WTC11 (cell line): ENCODE results near the gene SLC25A22. TPM values are rescaled to one million over a fixed set of nuclear protein-coding genes. Genes with fewer than 3 reads are reported as not detected.

ENCODE experiments used
- ATAC-seq: fragments of 200-7000 bp; cut with Tn5 transposase; 2 replicates; pipeline ENCODE4 v1.10.0; 2021; ENCODE audit warnings: mild to moderate bottlenecking, moderate library complexity
- CTCF ChIA-PET: fragments of 300-600 bp; sonication (Branson Sonifier 250); formaldehyde crosslinking; loops from one replicate; lab custom pipeline; 2021; ENCODE audit warnings: antibody characterized with exemption; lab: Charles Lee
- POLR2A ChIA-PET: fragments of 350-600 bp; sonication (Branson Sonifier 250); formaldehyde crosslinking; loops from one replicate; lab custom pipeline; 2021; ENCODE audit warnings: antibody characterized with exemption; lab: Charles Lee
- DNase-seq: peaks from one replicate; pipeline ENCODE4 v3.0.0; 2021; ENCODE audit warnings: low spot score
- H3K27ac Mint-ChIP-seq: 2 replicates; pipeline ENCODE4 v1.8.0; 2021; ENCODE audit warnings: mixed read lengths
- H3K27me3 Mint-ChIP-seq: 2 replicates; pipeline ENCODE4 v1.8.0; 2021; ENCODE audit warnings: low read depth, mild to moderate bottlenecking, moderate library complexity, mixed read lengths
- H3K36me3 Mint-ChIP-seq: 2 replicates; pipeline ENCODE4 v1.8.0; 2021; ENCODE audit warnings: mixed read lengths
- H3K4me1 Mint-ChIP-seq: 2 replicates; pipeline ENCODE4 v1.8.0; 2022; ENCODE audit warnings: mixed read lengths
- H3K4me3 Mint-ChIP-seq: 2 replicates; pipeline ENCODE4 v1.8.0; 2021; ENCODE audit warnings: mild to moderate bottlenecking, moderate library complexity, mixed read lengths
- H3K9me3 Mint-ChIP-seq: 2 replicates; pipeline ENCODE4 v1.8.0; 2021; ENCODE audit warnings: mixed read lengths
- ATF1 ChIP-seq: sonication (generic); formaldehyde crosslinking; IDR thresholded peaks from 2 replicates; pipeline ENCODE4 v1.8.1; 2023; ENCODE audit warnings: mild to moderate bottlenecking, moderate library complexity, missing genetic modification reagents
- E2F5 ChIP-seq: sonication (generic); formaldehyde crosslinking; IDR thresholded peaks from 2 replicates; pipeline ENCODE4 v1.8.1; 2022; ENCODE audit warnings: mild to moderate bottlenecking, moderate library complexity, missing genetic modification reagents
- MAX ChIP-seq: sonication (generic); formaldehyde crosslinking; IDR thresholded peaks from 2 replicates; pipeline ENCODE4 v1.8.0; 2022; ENCODE audit warnings: mild to moderate bottlenecking, missing genetic modification reagents
- MLX ChIP-seq: sonication (generic); formaldehyde crosslinking; IDR thresholded peaks from 2 replicates; pipeline ENCODE4 v1.8.1; 2023; ENCODE audit warnings: mild to moderate bottlenecking, missing genetic modification reagents, moderate library complexity
- MYBL2 ChIP-seq: sonication (generic); formaldehyde crosslinking; IDR thresholded peaks from 2 replicates; pipeline ENCODE4 v1.8.1; 2023; ENCODE audit warnings: mild to moderate bottlenecking, moderate library complexity, missing genetic modification reagents
- PRRX2 ChIP-seq: fragments of 250-450 bp; sonication (Bioruptor Pico); IDR thresholded peaks from 2 replicates; pipeline ENCODE4 v1.8.0; 2021; ENCODE audit warnings: mild to moderate bottlenecking
- ZBTB43 ChIP-seq: sonication (generic); formaldehyde crosslinking; IDR thresholded peaks from 2 replicates; pipeline ENCODE4 v1.8.1; 2023; ENCODE audit warnings: mild to moderate bottlenecking, missing genetic modification reagents
- ZNF423 ChIP-seq: fragments of 250-450 bp; sonication (Bioruptor Pico); IDR thresholded peaks from 2 replicates; pipeline ENCODE4 v2.1.2; 2022; ENCODE audit warnings: mild to moderate bottlenecking, moderate library complexity
- ZNF532 ChIP-seq: fragments of 250-450 bp; sonication (Bioruptor Pico); IDR thresholded peaks from 2 replicates; pipeline ENCODE4 v1.9.0; 2021; ENCODE audit warnings: mild to moderate bottlenecking, borderline replicate concordance
- total RNA-seq: library from RNA; stranded (reverse); gene quantifications from 3 replicates; pipeline ENCODE4 v1.2.3, GENCODE V29; 2021
- TF ChIP-seq, protein P1 (sequence below): sonication (generic); formaldehyde crosslinking; conservative IDR thresholded peaks from 2 replicates; pipeline ENCODE4 v1.8.1; 2023; ENCODE audit warnings: mild to moderate bottlenecking, low read depth, missing genetic modification reagents, moderate library complexity
- TF ChIP-seq, protein P2 (sequence below): sonication (generic); formaldehyde crosslinking; IDR thresholded peaks from 2 replicates; pipeline ENCODE4 v1.8.1; 2022; ENCODE audit warnings: missing genetic modification reagents, borderline replicate concordance

SLC25A22 gene
- total RNA-seq, 1 experiment from 2014 or later: 44.8 TPM

- TF ChIP-seq ZNF532 (no peak), MAX (CRISPR knock-in tag) (peak; percentile 55; the same call in 1 of the 2 replicates), ZNF423 (CRISPR knock-in tag) (peak; percentile 58; the same call in 1 of the 2 replicates), ZBTB43 (CRISPR knock-in tag) (no peak)
- TF ChIP-seq, all 79 proteins: peak for 8
Measured at GRCh38 chr11:776561-777287, 21.4 kb downstream of the SLC25A22 start (continued).

DNA sequence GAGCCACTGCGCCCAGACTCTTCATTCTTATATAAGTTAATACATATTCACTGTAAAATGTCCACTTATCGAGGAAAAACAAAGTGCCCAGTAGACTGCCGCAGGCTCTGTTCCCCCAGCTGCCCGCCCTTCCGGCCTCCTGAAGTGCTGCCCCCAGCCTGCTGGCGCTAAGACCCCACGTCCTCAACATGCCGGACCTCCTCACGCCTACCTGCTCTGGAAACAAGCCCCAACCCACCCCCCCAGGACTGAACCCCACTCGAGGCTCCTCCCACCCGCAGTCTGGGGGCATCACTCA is 21.9 kb downstream of the SLC25A22 start:
- H3K27ac Mint-ChIP-seq: peak overlapping the region; percentile 83
- POLR2A ChIA-PET: interaction anchor here (1.2 to 2.3 kb wide), 4 partner anchors 12 to 211 kb away, joined by 3 to 10 read pairs (median 4); no protein-coding TSS in a partner anchor

More for the DNA sequence above, 21.9 kb downstream of the SLC25A22 start:
- H3K9me3 Mint-ChIP-seq: no peaks in the 10 kb centered on the region
- no peaks in the 10 kb centered on the region for H3K27me3 Mint-ChIP-seq
- no peak for TF ChIP-seq MAX (CRISPR knock-in tag)
- no peak for TF ChIP-seq ATF1 (CRISPR knock-in tag)
- TF ChIP-seq, protein P1, sequence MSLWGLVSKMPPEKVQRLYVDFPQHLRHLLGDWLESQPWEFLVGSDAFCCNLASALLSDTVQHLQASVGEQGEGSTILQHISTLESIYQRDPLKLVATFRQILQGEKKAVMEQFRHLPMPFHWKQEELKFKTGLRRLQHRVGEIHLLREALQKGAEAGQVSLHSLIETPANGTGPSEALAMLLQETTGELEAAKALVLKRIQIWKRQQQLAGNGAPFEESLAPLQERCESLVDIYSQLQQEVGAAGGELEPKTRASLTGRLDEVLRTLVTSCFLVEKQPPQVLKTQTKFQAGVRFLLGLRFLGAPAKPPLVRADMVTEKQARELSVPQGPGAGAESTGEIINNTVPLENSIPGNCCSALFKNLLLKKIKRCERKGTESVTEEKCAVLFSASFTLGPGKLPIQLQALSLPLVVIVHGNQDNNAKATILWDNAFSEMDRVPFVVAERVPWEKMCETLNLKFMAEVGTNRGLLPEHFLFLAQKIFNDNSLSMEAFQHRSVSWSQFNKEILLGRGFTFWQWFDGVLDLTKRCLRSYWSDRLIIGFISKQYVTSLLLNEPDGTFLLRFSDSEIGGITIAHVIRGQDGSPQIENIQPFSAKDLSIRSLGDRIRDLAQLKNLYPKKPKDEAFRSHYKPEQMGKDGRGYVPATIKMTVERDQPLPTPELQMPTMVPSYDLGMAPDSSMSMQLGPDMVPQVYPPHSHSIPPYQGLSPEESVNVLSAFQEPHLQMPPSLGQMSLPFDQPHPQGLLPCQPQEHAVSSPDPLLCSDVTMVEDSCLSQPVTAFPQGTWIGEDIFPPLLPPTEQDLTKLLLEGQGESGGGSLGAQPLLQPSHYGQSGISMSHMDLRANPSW: no peak
- no peak for TF ChIP-seq MYBL2 (CRISPR knock-in tag)
- TF ChIP-seq, protein P2, sequence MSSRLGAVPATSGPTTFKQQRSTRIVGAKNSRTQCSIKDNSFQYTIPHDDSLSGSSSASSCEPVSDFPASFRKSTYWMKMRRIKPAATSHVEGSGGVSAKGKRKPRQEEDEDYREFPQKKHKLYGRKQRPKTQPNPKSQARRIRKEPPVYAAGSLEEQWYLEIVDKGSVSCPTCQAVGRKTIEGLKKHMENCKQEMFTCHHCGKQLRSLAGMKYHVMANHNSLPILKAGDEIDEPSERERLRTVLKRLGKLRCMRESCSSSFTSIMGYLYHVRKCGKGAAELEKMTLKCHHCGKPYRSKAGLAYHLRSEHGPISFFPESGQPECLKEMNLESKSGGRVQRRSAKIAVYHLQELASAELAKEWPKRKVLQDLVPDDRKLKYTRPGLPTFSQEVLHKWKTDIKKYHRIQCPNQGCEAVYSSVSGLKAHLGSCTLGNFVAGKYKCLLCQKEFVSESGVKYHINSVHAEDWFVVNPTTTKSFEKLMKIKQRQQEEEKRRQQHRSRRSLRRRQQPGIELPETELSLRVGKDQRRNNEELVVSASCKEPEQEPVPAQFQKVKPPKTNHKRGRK (CRISPR knock-in tag): no peak
- TF ChIP-seq E2F5 (CRISPR knock-in tag): no peak
- TF ChIP-seq PRRX2 (CRISPR knock-in tag): no peak
- TF ChIP-seq MLX (CRISPR knock-in tag): no peak
- TF ChIP-seq, all 79 proteins: peak for 0
- DNase-seq: no peak
- peak overlapping the region; percentile 88 for H3K4me3 Mint-ChIP-seq
- H3K36me3 Mint-ChIP-seq: peaks cover 9% of the 10 kb centered on the region; the same call in 1 of the 2 replicates
- peaks cover 19% of the 10 kb centered on the region for H3K4me1 Mint-ChIP-seq
- CTCF ChIA-PET: interaction anchor here (0.8 to 2.3 kb wide), 9 partner anchors 10 to 80 kb away, joined by 3 to 12 read pairs (median 6); partner anchors contain the start of genes CEND1 and TMEM80
- ATAC-seq: no peak
